ENCODE measurements around the gene ARL6IP5.

The ARL6IP5 gene

DNA sequence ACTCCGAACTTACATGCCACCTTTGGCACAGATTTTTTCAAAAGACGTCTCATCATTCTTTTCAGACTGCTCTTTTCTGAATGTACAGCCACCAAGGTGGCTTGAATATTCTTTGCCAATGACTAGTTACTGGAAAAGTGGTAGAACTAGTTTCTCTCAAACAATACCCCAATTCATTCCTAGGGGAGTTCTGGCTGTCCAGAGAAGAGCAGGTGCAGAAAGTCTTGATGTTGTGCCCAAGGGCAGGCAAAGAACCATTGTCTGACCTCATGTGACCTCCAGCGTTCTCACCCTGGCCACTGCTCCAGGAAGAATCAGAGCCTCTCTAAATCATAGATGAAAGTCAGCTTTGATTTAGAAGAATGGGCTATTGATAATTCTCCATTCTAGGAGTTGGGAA lies 32.2 kb downstream of the ARL6IP5 start:
- no peak for DNase-seq (ENCODE audit: low read depth, low spot score)

DNA sequence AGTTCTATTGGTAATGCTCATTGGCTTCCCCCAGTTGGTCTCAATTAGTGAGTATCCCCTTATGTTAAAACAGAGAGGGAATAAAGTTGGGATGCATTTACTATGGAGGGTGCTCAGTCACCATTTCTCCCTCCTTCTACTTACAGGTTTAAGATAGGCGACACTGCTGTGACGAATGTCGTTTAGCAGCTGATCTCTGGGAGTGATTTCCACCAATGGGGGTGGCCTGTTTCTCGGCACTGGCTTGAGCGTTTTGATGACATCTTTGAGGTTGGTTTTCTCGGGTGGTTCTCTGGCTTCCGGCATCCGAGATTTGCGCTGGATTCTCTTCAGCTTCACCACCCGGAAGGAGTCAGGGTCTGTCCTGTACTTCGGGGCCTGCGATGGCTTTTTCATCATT lies 33.8 kb downstream of the ARL6IP5 start:
- no peak for DNase-seq (ENCODE audit: low read depth, low spot score)

DNA sequence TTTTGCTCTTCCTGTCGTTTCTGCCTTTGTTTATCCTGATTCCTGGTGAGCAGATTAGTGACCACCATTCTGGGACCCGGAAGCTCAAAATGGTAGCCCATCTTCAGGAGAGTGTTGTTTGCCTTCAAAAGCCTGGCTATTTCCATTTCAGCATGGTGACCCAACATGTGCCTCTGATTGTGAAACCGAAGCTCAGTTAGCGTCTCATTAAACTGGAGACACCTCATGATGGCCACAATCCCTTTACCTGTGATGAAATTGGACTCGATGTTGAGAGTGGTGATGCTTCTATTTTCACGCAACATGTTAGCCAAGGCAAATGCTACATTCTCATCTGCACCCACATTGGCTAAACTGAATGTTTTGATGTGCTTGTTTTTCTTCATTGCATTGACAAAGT lies 34.4 kb downstream of the ARL6IP5 start:
- DNase-seq (ENCODE audit: low read depth, low spot score) = no peak

DNA sequence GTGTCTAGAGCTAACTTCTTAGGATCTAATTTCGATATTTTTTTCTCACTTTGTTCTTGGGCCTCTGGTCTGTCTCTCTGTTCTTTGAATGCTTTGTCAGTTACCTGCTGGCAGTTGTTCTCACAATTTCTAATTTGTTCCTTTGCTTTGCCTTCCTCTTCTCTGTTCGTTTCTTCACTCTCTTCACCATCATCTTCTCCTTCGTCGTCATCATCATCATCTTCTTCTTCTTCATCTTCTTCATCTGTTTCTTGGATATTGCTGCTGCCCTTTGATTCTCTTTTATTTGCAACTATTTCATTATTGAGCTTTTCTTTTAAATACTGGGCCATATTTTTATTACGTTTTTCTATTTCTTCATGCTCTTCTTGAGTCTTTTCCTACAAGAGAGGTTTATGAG lies 34.9 kb downstream of the ARL6IP5 start:
- DNase-seq (ENCODE audit: low read depth, low spot score) = no peak

DNA sequence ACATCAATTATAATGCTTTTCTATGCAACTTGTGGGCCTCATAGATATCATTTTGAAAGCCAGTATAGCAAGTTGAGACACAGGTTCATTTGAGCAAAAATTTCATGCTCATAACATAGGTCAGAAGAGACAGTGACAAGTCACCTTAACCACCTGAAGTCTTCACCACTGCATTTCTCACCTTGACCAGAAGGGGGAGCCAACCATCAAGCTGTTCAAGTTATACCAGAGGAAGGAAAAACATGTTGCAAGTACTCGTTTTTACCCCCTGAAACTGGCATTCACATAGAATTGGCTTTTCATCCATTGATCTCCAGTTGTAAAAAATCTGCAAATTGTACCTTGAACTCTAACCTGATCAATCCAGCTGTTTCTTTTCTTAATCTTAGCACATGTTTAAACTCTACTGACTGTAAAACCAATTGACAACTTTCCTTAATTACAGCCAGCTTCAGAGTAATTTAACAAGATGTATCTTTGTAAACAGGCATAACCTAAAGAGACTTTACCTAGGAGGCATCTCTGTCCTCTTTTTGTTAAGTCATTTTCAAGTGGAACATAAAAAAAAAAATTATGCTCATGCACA lies 36.2 kb downstream of the ARL6IP5 start:
- DNase-seq (ENCODE audit: low read depth, low spot score) = peak; percentile 35

DNA sequence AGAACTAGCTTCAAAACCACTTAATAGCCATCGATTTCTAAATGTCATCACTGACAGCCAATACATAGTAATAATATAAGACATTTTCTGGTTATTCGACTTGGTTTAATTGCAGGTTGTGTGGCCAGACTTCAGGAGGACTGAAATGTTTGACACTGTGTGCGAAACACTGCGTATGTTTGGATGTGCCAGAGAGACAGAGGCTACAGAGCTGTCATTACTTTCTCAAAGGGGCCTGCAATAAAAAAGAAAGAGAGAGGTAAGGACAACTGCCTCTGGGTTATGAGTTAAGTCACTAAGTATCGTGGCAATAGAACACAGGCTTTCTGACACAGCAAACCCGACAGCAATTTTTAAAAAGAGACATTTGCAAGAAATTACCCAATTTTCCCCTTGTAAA lies 36.8 kb downstream of the ARL6IP5 start:
- DNase-seq (ENCODE audit: low read depth, low spot score) = no peak

DNA sequence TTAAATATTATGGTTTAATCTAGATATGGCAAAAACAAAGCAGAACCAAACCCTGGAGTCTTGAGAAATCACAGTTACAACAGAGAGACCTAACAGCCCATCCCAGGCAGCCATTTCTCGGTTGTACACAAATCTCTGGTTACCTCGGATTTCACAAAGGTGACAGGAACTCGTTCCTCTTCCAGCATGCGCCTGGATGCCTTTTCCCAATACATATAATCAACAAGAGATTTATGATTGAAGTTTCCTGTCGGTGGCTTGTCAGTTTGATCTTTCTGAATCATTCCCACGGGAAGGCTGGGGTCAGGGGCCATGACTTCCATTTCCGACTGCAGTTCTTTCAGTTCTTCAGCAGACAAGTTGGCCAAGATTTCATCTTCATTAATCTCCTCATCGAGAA lies 37.2 kb downstream of the ARL6IP5 start:
- DNase-seq (ENCODE audit: low read depth, low spot score) = no peak

DNA sequence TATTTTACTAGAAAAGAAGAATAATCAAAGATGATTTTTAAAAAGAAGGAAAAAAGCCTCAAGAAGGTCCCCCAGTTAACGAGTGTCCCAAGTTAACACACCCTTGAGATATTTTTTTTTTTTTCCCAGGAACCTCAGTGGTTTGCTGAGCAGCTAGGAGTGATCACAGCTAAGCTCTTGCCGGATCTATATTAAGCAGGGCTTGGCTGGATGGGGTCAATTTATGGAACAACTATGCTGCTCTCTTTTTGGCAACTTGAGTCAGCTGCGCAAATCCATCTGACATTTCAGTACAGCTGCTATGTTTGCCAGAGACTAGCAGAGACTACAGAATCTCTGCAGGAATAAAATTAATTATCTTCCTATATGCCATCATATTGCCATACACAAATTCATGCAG lies 37.7 kb downstream of the ARL6IP5 start, which contains the start of gene LMOD3:
Gene LMOD3, minus strand, starts transcription at position 193 of the 400 bp plus-strand sequence. CDS start 209 bp downstream, outside the sequence.
- DNase-seq (ENCODE audit: low read depth, low spot score) = no peak

DNA sequence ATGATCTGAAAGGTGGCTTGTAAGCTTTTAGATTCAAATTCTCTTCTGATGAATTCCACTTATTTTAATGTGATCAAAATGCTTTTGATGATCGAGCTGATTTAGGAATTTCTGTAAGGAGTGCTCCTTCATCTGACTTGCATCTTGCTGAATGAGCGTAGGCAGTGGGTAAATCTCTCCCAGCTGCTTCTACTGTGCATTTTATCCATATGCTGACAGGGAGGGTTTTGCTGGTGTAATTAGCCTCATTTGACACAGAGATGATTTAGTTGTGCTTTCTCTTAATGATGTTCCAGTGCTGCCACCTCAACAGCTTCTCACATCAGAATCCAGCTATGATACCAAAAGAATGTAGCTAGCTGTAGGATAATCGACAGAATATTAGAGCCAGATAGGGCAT lies 41.5 kb downstream of the ARL6IP5 start:
- DNase-seq (ENCODE audit: low read depth, low spot score) = no peak

DNA sequence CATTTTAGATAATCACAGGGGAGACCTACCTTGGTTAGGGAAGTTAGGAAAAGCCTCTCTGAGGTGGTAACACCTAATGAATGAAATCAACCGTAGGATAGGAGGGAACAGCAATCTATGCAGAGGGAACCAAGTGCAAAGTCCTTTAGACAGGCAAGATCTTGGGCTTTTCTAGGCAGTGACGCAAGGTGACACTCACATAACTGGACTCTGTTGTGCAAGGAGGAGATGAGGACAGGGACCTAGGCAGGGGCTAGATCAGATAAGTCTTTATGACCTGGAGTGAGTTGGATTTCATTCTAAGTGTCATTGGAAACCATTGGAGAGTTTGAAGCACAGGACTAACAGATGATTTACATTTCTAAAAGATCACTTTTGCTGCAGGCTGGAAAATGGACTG lies 42.3 kb downstream of the ARL6IP5 start:
- no peak for DNase-seq (ENCODE audit: low read depth, low spot score)

DNA sequence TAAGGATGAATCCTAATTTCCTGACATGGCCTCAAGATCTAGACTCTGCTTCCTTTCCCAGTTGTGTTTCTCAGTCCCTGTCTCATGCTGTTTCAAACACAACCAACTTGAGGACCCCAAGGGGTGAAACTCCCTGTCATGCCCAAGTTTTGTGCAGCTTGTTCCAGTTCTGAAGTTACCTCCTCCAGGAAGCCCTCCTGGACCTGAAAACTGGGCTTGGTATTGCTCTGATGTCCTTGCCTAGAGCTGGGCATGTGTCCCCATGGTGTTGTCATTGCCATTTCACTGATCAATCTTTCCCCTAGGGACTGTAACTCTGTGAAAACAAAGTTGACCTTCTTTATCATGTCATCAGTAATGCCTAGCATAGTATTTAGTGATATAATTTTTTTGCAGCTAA lies 43.8 kb downstream of the ARL6IP5 start:
- DNase-seq (ENCODE audit: low read depth, low spot score) = no peak

DNA sequence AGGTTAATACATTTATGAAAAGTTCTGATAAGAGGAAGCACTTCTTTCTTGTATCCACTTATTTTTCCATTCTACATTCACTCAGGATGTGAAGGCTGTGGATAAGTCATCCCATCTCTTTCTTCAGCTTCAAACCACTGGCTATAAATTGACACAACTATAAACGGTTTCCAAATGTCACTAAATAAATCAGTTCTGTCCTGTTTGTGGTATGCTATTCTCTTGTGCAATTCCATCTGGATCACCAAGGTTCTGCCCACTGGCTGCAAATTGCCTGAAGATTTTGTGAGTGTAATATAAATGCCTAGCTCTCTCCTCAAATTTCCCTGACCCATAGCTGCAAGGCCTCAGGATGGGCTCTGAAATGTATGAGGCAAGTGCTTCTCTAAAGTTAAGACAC lies 44.8 kb downstream of the ARL6IP5 start:
- DNase-seq (ENCODE audit: low read depth, low spot score) = no peak

DNA sequence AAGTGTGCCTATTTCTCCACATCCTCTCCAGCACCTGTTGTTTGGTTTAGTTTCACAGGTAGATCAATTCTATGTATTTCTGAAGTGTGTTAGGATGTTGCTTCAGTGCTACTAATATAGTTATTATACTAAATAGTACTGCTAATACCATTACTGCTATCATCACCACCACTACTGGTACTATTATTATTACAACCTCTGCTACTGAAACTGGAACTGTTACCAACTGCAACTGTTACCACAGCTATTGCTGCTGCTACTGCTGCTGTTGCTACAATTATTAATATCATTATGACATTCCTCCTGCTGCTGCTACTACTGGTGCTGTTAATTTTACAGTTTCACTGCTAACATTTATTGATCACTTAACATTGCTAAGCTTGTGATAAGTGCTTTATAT lies 46.0 kb downstream of the ARL6IP5 start:
- DNase-seq (ENCODE audit: low read depth, low spot score) = no peak

DNA sequence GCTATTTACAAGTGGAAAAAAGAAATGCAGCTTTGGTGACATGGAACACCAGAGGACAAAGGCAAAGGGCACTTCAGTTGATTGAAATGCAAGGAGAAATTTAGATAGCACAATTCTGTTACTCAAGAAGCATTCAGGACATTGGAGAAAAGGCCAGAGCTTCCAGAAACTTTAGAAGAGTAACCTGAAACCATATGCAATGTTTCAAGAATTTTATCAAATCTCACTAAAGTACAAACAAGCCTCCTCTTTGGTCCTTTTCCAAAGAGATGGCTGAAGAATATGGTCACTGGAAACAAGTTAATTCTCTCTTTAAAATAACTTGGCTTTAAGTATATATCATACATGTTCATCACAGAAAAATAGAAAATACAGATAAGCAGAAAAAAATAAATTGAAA lies 52.3 kb downstream of the ARL6IP5 start:
- DNase-seq (ENCODE audit: low read depth, low spot score) = no peak

DNA sequence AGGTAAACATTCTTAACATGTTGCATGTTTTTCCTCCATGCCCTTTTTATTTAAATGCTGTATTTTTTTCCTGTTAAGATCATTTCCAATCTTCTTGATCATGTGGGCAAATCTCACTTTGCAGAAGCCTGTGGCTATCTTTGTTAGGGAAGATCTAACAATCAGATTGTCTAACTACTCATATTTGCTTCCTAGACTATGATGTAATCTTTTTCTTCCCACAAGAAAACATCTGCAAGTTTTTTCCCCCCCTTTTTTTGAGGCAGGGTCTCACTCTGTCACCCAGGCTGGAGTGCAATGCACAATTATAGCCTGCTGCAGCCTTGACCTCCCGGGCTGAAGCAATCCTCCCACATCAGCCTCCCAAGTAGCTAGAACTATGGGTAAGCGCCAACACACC lies 52.7 kb downstream of the ARL6IP5 start:
- no peak for DNase-seq (ENCODE audit: low read depth, low spot score)

DNA sequence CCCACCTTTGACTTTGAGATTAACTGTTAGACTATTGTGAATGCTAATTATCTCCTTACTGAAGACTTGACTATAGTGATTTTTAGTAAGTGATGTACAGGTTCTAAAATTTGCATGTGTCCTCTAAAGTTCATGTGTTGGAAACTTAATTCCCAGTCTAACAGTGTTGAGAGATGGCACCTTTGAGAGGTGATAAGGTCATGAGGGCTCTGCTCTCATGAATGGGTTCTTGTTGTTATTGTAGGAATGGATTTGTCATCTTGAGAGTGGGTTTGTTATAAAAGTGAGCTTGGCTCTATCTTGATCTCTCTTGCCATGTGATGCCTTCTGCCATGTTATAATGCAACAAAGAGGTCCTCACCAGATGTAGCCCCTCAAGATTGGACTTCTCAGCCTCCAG lies 56.6 kb downstream of the ARL6IP5 start:
- DNase-seq (ENCODE audit: low read depth, low spot score) = no peak

DNA sequence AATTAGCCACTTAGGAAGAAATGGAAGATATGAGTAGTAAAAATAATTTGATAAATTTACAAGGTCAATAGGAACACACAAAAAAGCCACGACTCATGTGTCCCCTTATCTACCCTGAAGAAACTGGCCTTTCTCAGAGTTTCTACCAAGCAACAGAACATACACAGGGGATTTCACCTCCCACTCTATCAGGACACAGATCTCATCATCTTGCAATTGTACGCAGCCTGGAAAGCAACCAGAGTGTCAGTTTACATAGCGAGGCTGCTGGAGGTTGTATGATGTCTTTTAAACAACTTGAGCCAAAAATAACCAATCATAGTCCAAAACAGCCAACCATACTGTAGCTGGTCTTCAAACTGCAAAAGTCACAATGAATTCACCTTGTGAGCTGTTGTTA lies 57.4 kb downstream of the ARL6IP5 start:
- no peak for DNase-seq (ENCODE audit: low read depth, low spot score)

DNA sequence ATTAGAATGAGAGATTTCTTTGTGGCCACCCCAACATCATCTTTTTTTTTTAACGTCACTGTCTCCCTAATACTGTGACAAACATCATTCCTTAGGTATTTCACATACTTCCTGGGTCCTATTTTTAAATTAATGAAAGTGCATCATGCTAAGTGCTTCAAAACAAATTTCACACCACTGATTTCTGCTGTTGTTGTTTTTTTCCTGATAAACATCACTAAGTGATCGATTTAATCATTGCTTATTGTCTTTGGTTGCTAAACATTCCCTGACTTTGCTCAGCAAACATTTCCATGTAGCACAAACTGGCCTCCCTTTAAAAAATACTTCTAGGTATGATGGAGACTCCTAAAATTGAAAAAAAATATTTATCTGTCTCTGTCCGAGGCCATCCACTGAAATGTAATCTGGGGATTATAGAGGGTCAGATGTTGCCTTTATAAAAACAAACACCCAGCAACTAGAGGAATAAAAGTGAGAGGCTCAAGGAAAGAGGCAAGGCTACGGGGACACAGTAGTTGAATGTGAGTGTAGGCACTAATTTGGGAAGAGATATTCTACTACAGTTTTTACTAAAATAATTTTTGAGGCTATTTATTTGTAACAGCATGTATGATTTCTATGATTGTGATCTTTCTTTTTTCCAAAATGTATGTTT lies 58.2 kb downstream of the ARL6IP5 start:
- no peak for DNase-seq (ENCODE audit: low read depth, low spot score)

DNA sequence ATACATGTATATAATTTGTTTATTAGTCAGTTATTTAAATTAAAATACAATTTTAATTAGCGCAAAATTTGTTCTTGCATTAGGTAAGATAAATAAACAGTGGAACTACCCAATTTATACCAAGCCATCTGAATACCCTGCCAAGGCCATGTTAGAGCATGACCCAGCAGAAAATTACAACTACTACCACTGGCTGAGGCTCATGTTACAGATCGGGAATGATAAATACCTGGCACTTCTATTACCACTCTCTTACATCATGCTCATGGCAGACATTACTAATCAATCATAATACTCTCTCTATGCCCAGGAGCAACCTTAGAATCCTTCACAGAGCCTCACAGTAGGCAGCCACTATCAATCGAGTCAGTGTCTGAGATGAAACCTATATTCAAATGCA lies 58.9 kb downstream of the ARL6IP5 start:
- DNase-seq (ENCODE audit: low read depth, low spot score) = no peak

DNA sequence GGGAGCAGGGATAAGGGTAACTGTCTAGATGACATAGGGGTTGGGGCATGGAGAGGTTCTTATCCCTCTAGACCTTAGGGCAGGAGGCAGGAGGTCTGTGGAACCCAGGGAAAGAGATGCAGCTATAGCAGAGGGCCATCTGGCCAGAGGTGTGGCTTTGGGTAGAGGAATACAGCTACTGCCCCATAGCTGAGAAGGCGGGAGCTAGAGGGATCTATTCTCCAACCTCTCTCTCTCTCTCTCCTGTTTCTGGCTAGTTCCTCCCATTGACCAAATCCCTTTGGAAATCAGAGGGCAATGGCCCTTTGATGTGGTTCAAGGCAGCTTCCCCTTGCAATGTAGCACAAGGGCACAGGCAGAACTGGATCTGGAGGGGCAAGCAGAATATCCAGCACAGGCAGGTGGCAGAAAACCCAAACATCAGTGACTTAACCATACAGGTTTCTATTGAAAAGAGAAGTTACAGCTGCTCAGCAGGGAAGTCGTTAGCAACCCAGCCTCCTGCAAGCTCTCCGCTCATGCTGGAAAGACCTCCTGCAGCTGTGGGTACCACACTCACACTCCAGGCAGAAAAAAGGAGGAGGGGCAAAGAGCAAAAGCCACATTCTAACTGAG lies 60.0 kb downstream of the ARL6IP5 start:
- DNase-seq (ENCODE audit: low read depth, low spot score) = peak; percentile 67

DNA sequence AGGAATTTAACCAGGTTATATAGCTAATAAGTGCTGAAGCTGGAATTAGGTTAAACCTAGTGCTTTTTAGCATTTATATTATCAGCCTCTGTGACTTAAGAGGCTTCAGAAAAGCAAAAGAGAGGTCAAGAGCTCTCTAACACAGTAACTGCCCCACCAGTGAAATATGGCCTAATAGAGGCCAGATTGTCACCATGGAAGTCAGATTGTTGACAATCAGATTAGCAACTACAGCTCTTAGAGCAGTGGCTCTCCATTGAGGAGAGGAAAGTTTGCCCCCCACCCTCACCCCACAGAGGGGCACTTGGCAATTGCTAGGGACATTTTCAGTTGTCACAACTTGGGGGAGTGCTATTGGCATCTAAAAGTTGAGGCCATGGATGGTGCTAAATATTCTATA lies 61.0 kb downstream of the ARL6IP5 start:
- DNase-seq (ENCODE audit: low read depth, low spot score) = no peak

DNA sequence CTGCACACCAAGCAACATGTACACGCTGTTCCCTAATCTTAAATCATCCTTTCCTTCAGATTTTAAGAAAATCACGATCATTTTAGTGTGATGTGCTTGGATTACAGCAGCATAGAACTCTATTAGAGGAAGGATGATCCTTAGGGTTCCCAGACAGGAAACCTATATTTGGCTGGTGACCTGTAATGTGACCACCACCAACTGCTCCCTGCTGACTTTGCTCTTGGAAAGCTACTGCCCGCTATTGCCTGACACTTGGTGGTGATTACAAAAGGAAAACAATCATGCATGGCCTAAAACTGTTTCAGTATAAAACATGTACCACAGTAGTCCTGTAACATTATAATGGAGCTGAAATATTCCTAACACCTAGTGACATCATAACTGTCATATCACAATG lies 64.8 kb downstream of the ARL6IP5 start:
- no peak for DNase-seq (ENCODE audit: low read depth, low spot score)
